WERI-Rb-1 (cell line): Measurements from ENCODE around the gene USP9X.

Source experiments
- DNase-seq: peaks from one replicate; pipeline ENCODE4 v3.0.0-alpha.2; 2020
- H3K27ac ChIP-seq: fragments of 250-450 bp; sonication (Bioruptor Pico); 2 replicates; pipeline ENCODE4 v1.5.1; 2020; ENCODE audit warnings: mild to moderate bottlenecking, moderate library complexity
- H3K27me3 ChIP-seq: fragments of 250-450 bp; sonication (Bioruptor Pico); 2 replicates; pipeline ENCODE4 v1.5.1; 2021; ENCODE audit warnings: mild to moderate bottlenecking, low read depth, moderate library complexity; ENCODE audit not compliant: insufficient read depth, severe bottlenecking
- H3K36me3 ChIP-seq: fragments of 250-450 bp; sonication (Bioruptor Pico); 2 replicates; pipeline ENCODE4 v1.5.1; 2020; ENCODE audit warnings: mild to moderate bottlenecking, moderate library complexity
- H3K4me3 ChIP-seq: 2 replicates; pipeline ENCODE4 v1.5.1; 2011; ENCODE audit warnings: low read depth, mild to moderate bottlenecking, control low read depth, low read length
- H3K9me3 ChIP-seq: fragments of 250-450 bp; sonication (Bioruptor Pico); 2 replicates; pipeline ENCODE4 v1.5.1; 2021; ENCODE audit warnings: mild to moderate bottlenecking, moderate library complexity; ENCODE audit not compliant: severe bottlenecking
- CTCF ChIP-seq: IDR thresholded peaks from 2 replicates; pipeline ENCODE4 v1.5.1; 2011; ENCODE audit warnings: low read depth, mild to moderate bottlenecking, control low read depth, inconsistent platforms, low read length

Gene USP9X

GRCh38 chrX:41064018-41064417 lies 21.2 kb upstream of the USP9X start:
- no peak for TF ChIP-seq CTCF
- Histone ChIP-seq H3K27ac (no peak overlapping the region), H3K36me3 (no peaks in the 10 kb centered on the region), H3K27me3 (peaks cover 14% of the 10 kb centered on the region), H3K4me3 (no peak overlapping the region), H3K9me3 (no peaks in the 10 kb centered on the region)
- no peak for DNase-seq

DNA sequence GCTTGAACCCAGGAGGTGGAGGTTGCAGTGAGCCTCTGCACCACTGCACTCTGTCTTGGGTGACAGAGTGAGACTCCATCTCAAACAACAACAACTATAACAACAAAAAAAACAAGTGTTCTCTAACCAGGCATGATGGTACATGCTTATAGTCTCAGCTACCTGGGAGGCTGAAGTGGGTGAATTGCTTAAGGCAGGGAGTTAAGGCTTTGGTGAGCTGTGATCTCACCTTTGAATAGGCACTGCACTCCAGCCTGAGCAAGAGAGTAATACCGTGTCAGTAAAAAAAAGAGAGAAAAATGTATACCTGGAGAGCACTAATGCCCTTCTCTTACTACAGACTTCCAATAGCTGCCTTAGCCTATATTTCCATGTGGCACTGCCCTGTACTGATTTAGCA lies 18.9 kb upstream of the USP9X start:
- no peak for TF ChIP-seq CTCF
- Histone ChIP-seq H3K36me3 (no peaks in the 10 kb centered on the region), H3K27me3 (peaks cover 10% of the 10 kb centered on the region), H3K9me3 (no peaks in the 10 kb centered on the region), H3K4me3 (no peak overlapping the region), H3K27ac (no peak overlapping the region)
- DNase-seq: no peak

GRCh38 chrX:41066969-41067368 lies 18.3 kb upstream of the USP9X start:
- Histone ChIP-seq H3K36me3 (no peaks in the 10 kb centered on the region), H3K27ac (no peak overlapping the region), H3K9me3 (no peaks in the 10 kb centered on the region), H3K27me3 (peaks cover 6% of the 10 kb centered on the region), H3K4me3 (no peak overlapping the region)
- TF ChIP-seq CTCF: no peak
- DNase-seq: no peak

DNA sequence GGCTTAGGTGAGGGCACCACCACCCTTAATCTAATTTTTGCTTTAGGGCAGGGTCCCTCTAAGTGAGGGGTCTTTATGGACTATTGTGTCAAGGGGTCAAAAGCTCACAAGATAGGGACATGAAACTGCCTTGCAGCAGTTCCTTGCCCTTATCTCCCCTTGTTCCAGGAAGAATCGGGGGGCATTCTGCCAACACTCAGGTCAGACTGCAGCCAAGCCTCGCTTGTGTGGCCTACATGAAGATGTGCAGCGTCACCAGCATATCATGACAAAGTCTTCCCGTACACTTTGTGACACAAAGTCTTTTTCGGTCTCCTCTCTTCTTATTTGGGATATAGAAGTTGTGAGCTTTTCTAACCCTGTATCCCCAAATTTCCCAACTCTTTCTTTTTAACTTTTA lies 17.5 kb upstream of the USP9X start:
- no peaks in the 10 kb centered on the region for H3K9me3 ChIP-seq
- DNase-seq: no peak
- H3K36me3 ChIP-seq: no peaks in the 10 kb centered on the region
- TF ChIP-seq CTCF: no peak
- peaks cover 10% of the 10 kb centered on the region for H3K27me3 ChIP-seq
- H3K27ac ChIP-seq: no peak overlapping the region
- H3K4me3 ChIP-seq: no peak overlapping the region

DNA sequence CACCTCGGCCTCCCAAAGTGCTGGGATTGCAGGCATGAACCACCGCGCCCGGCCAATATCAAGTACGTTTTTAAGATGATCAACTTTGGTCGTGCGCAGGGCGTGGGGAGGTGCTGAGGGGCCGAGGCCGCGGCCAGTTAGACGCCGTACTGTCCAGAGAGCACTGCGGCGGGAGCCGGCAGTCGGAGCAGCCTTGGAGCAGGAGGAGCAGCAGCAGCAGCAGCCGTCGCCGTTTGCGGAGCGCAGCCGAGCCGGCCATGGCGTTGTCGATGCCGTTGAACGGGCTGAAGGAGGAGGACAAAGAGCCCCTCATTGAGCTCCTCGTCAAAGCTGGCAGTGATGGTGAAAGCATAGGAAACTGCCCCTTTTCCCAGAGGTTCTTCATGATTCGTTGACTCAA lies 8.5 kb upstream of the USP9X start:
- peaks cover 8% of the 10 kb centered on the region for H3K27me3 ChIP-seq
- no peak for DNase-seq
- no peak overlapping the region for H3K27ac ChIP-seq
- H3K4me3 ChIP-seq: no peak overlapping the region
- no peaks in the 10 kb centered on the region for H3K9me3 ChIP-seq
- no peak for TF ChIP-seq CTCF
- H3K36me3 ChIP-seq: no peaks in the 10 kb centered on the region

- no peaks in the 10 kb centered on the region for H3K9me3 ChIP-seq
- no peak overlapping the region for H3K27ac ChIP-seq
- DNase-seq: no peak
- TF ChIP-seq CTCF: no peak
- peaks cover 7% of the 10 kb centered on the region for H3K36me3 ChIP-seq
- H3K4me3 ChIP-seq: no peak overlapping the region
- H3K27me3 ChIP-seq: no peaks in the 10 kb centered on the region
Observed at GRCh38 chrX:41081821-41082220, 3.4 kb upstream of the USP9X start.
